ENCODE results near the gene CHSY3. TPM values are rescaled to one million over a fixed set of nuclear protein-coding genes. Genes with fewer than 3 reads are reported as not detected.
A peak's percentile ranks its signal among the peaks of the same experiment; 100 is the strongest.
"Not testable (repeated sequence)": the region's sequence is repeated elsewhere in the genome, so short reads cannot be mapped to it uniquely, and the experiment has no call there.

The CHSY3 gene
- polyA plus RNA-seq, 4 donors, result 3.0 to 5.6 (median 4.1) TPM

- peak in 1 of 4 donors; percentile 6 for DNase-seq (ENCODE audit: low read depth in 4 of 4, low spot score in 2 of 4)
These were observed 237.5 kb downstream of the CHSY3 start for GRCh38 chr5:130141659-130142320.

GRCh38 chr5:130151239-130151638, 247.0 kb downstream of the CHSY3 start:
- DNase-seq (ENCODE audit: low read depth in 4 of 4, low spot score in 2 of 4), result no peak

GRCh38 chr5:130155345-130156011, 251.2 kb downstream of the CHSY3 start:
- no peak for DNase-seq (ENCODE audit: low read depth in 4 of 4, low spot score in 2 of 4)

- no peak for DNase-seq (ENCODE audit: low read depth in 4 of 4, low spot score in 2 of 4)
These were observed 253.8 kb downstream of the CHSY3 start for GRCh38 chr5:130158036-130158435.

GRCh38 chr5:130159968-130160367, 255.7 kb downstream of the CHSY3 start:
- DNase-seq (ENCODE audit: low read depth in 4 of 4, low spot score in 2 of 4), result no peak

GRCh38 chr5:130164966-130165365, 260.7 kb downstream of the CHSY3 start:
- DNase-seq (ENCODE audit: low read depth in 4 of 4, low spot score in 2 of 4), result no peak

GRCh38 chr5:130166839-130167490, 262.7 kb downstream of the CHSY3 start:
- no peak for DNase-seq (ENCODE audit: low read depth in 4 of 4, low spot score in 2 of 4)

GRCh38 chr5:130168211-130168610, 263.9 kb downstream of the CHSY3 start:
- no peak for DNase-seq (ENCODE audit: low read depth in 4 of 4, low spot score in 2 of 4)

GRCh38 chr5:130171699-130172098, 267.4 kb downstream of the CHSY3 start:
- no peak for DNase-seq (ENCODE audit: low read depth in 4 of 4, low spot score in 2 of 4)

GRCh38 chr5:130183115-130183514, 278.9 kb downstream of the CHSY3 start:
- no peak for DNase-seq (ENCODE audit: low read depth in 4 of 4, low spot score in 2 of 4)

- no peak for DNase-seq (ENCODE audit: low read depth in 4 of 4, low spot score in 2 of 4)
These were observed 285.7 kb downstream of the CHSY3 start for GRCh38 chr5:130189961-130190360.

GRCh38 chr5:130198927-130199326, 294.7 kb downstream of the CHSY3 start:
- DNase-seq (ENCODE audit: low read depth in 4 of 4, low spot score in 2 of 4), result peak in 1 of 4 donors; percentile 0

- no peak for DNase-seq (ENCODE audit: low read depth in 4 of 4, low spot score in 2 of 4)
These were observed 302.4 kb downstream of the CHSY3 start for GRCh38 chr5:130206686-130207085.

GRCh38 chr5:130213607-130214006, 309.3 kb downstream of the CHSY3 start:
- no peak for DNase-seq (ENCODE audit: low read depth in 4 of 4, low spot score in 2 of 4)

- DNase-seq (ENCODE audit: low read depth in 4 of 4, low spot score in 2 of 4), result no peak
These were observed 312.0 kb downstream of the CHSY3 start for GRCh38 chr5:130216286-130216685.

- DNase-seq (ENCODE audit: low read depth in 4 of 4, low spot score in 2 of 4), result no peak
These were observed 318.3 kb downstream of the CHSY3 start for GRCh38 chr5:130222573-130222972.

GRCh38 chr5:130226556-130226955, 322.3 kb downstream of the CHSY3 start:
- not testable (repeated sequence) for DNase-seq (ENCODE audit: low read depth in 4 of 4, low spot score in 2 of 4)

- DNase-seq (ENCODE audit: low read depth in 4 of 4, low spot score in 2 of 4), result no peak
These were observed 323.4 kb downstream of the CHSY3 start for GRCh38 chr5:130227699-130228098.

- DNase-seq (ENCODE audit: low read depth in 4 of 4, low spot score in 2 of 4), result no peak
These were observed 327.5 kb downstream of the CHSY3 start for GRCh38 chr5:130231786-130232185.

- no peak for DNase-seq (ENCODE audit: low read depth in 4 of 4, low spot score in 2 of 4)
These were observed 330.6 kb downstream of the CHSY3 start for GRCh38 chr5:130234816-130235215.
